ENCODE data around the gene LRP10.

DNA sequence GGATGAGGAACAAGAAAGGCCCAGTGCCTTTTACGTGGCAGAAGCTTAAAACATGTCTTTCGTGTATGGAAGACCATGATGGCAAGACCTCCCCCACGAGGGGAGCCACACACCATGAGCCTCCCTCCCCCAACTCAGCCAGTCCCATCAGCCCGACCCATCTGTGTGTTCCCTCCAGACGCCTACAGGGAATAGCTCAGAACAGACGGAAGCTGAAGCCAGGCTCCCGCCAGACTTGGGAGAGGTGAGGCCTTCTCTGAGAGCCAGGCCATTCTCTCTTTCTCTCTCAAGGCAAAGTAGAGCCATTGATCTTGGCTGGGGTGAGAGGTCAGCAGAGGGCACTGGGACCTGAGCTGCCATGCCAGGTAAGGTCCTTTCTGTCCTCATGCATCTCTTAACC is 20.9 kb downstream of the LRP10 start:
- TF ChIP-seq, protein P1, sequence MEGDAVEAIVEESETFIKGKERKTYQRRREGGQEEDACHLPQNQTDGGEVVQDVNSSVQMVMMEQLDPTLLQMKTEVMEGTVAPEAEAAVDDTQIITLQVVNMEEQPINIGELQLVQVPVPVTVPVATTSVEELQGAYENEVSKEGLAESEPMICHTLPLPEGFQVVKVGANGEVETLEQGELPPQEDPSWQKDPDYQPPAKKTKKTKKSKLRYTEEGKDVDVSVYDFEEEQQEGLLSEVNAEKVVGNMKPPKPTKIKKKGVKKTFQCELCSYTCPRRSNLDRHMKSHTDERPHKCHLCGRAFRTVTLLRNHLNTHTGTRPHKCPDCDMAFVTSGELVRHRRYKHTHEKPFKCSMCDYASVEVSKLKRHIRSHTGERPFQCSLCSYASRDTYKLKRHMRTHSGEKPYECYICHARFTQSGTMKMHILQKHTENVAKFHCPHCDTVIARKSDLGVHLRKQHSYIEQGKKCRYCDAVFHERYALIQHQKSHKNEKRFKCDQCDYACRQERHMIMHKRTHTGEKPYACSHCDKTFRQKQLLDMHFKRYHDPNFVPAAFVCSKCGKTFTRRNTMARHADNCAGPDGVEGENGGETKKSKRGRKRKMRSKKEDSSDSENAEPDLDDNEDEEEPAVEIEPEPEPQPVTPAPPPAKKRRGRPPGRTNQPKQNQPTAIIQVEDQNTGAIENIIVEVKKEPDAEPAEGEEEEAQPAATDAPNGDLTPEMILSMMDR (IDR thresholded peaks at IDR 0.05) = no peak
- no peak for TF ChIP-seq EP300 (IDR thresholded peaks at IDR 0.05)
